Measurements from ENCODE around the gene FAM193B. TPM values are rescaled to one million over a fixed set of nuclear protein-coding genes. Genes with fewer than 3 reads are reported as not detected.
"Not testable (repeated sequence)": the region's sequence is repeated elsewhere in the genome, so short reads cannot be mapped to it uniquely, and the experiment has no call there.

Gene FAM193B
- total RNA-seq, 1 donor from 2014 or later = 23.2 TPM

DNA sequence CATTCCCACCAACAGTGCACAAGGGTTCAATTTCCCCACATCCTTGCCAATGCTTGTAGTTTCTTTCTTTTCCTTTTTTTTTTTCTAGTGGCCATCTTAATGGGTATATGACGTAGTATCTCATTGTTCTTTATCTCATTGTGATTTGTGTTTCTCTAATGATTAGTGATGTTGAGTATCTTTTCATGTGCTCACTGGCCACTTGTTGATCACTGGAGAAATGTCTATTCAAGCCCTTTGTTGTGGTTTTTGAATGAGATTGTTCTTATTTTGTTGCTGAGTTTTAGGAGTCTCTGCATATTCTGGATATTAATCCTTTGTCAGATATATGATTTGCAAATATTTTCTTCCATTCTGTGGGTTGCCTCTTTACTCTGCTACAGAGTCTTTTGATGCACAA is 36.0 kb upstream of the FAM193B start:
- no peak for DNase-seq
- ATAC-seq (ENCODE audit: poor library complexity) = no peak
- intact Hi-C loops (cut with DNase I) = no loop called here

DNA sequence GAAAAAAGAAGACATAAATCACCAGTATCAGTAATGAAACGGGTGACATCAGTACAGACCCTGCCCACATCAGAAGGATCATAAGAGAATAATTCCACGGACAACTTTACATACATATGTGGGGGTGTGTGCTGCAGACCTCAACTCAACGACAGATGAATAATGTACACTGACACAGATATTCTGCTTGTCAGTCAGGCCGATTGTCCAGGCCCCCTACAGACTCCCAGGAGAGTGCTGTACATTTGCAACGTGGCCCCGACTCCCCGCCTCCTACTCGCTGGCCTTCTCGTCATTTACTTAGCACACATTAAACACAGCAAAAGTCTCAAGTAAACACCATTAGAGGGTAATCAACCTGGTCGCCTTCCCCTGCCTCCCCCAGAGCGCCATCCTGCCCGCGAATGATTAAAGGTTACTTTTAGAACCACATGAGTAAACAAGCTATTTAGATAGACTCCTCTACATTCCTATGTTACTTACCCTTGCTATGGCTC is 34.1 kb upstream of the FAM193B start:
- DNase-seq (no peak), ATAC-seq (ENCODE audit: poor library complexity) (no peak)
- intact Hi-C loops (cut with DNase I) = no loop called here

DNA sequence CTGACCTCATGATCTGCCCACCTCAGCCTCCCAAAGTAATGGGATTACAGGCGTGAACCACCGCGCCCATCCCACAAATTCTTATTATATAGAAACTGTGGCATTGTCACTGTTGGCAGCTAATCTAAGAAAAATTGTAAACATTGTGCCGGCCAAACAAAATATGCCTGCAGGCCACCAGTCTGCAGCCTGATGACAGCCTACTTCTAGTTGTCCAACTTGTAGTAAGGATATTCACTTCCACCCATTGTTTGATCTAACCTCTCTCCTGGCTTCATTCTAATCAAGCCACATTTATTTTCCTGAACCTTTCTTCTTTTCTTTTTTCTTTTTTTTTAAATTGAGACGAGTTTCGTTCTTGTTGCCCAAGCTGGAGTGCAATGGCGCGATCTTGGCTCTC is 24.0 kb upstream of the FAM193B start:
- DNase-seq (no peak), ATAC-seq (ENCODE audit: poor library complexity) (no peak)
- intact Hi-C loops (cut with DNase I) = no loop called here

DNA sequence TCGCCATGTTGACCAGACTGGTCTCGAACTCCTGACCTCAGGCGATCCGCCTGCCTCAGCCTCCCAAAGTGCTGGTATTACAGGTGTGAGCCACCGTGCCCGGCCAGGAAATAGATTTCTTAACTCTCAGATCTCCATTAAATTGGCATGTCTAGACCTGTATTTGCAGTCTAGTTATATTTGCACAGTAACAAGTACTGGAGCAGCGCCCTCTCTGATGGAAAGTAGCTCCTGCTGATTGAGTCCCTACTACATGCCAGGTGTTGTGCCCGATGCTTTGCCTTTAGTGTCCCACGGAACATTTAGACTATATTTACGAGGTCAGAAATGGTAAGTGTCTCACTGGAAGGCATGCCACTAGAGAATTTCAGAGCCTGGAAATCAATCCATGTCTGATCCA is 21.8 kb upstream of the FAM193B start:
- intact Hi-C loops (cut with DNase I) = no loop called here
- ATAC-seq (ENCODE audit: poor library complexity) = no peak
- no peak for DNase-seq

DNA sequence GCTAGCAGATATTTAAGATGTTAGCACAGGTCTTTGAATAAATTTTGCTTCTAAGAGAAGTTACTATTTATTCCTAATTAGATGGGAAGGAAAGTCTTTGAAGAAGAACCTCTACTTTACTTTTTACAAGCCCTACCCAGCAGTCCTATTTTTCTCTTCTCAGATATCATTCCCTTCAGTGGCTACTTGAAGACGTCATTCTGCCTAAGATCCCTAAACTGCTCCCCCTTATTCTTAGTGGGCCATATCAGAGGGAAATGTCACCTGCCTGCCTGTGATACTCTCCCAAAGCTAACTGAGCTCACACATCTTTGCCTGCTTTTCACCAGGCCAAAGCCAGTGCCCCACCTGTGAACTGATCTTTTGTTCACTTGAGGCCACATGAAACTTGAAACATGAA is 21.1 kb upstream of the FAM193B start:
- intact Hi-C loops (cut with DNase I) = no loop called here
- no peak for DNase-seq
- ATAC-seq (ENCODE audit: poor library complexity) = no peak

DNA sequence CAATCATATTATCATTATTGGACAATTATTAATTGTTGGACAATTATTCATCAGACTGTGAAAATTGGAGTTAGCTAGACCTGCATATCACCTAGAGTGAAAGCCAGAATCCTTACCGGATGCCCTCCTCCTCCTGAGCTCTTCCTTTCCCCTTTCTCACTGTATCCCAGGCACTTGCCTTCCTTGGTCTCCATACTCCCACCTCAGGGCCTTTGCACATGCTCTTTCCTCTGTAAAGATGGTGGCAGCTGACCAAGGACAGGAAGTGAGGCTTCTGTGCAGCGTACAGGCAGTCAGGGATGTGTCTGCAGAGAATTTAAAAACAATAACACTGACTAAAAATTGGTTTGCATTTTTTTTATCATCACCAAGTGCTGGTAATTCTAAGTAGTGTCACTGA is 15.5 kb upstream of the FAM193B start:
- ATAC-seq (ENCODE audit: poor library complexity) (no peak), DNase-seq (no peak)
- intact Hi-C loops (cut with DNase I) = no loop called here

DNA sequence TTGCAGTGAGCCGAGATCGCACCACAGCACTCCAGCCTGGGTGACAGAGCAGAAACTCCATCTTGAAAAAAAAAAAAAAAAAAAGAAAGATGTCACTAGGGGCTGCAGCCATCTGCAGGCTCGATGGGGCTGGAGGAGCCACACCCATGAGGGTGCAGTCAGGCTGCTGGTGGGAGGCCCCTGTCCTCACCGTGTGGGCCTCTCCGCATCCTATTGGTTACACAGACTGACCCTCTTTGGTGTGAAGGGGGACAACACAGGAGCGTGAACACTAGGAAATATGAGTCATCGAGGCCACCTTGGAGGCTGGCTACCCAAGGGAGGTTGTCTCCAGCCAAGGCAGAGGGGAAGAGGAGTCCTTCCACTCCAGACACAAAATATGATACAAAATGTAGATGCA is 14.0 kb upstream of the FAM193B start:
- no peak for ATAC-seq (ENCODE audit: poor library complexity)
- no peak for DNase-seq

DNA sequence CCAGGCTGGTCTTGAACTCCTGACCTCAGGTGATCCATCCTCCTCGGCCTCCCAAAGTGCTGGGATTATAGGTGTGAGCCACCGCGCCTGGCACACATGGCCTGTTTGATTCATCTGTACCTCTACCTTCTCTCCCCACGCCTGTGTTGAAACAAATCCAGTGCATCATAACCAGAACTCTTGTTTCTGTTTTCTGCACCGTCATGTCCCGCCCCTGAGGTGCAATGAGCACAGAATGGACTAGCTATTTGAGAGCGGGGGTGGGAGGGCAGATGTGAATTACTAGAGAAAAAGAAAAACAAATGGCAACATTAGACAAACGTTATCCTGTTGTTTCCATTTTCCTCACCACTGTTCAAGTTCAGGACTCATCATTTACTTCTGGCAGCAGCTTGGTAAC is 10.7 kb upstream of the FAM193B start:
- DNase-seq = no peak
- intact Hi-C loops (cut with DNase I) = no loop called here
- no peak for ATAC-seq (ENCODE audit: poor library complexity)

More for the DNA sequence above, 14.0 kb upstream of the FAM193B start:
- intact Hi-C loops (cut with DNase I) = no loop called here

DNA sequence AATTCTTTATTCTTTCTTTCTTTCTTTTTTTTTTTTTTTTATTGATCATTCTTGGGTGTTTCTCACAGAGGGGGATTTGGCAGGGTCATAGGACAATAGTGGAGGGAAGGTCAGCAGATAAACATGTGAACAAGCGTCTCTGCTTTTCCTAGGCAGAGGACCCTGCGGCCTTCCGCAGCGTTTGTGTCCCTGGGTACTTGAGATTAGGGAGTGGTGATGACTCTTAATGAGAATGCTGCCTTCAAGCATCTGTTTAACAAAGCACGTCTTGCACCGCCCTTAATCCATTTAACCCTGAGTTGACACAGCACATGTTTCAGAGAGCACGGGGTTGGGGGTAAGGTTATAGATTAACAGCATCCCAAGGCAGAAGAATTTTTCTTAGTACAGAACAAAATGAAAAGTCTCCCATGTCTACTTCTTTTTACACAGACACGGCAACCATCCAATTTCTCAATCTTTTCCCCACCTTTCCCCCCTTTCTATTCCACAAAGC is 5.1 kb upstream of the FAM193B start:
- DNase-seq; intact Hi-C loops (cut with DNase I); ATAC-seq (ENCODE audit: poor library complexity): not testable (repeated sequence)

DNA sequence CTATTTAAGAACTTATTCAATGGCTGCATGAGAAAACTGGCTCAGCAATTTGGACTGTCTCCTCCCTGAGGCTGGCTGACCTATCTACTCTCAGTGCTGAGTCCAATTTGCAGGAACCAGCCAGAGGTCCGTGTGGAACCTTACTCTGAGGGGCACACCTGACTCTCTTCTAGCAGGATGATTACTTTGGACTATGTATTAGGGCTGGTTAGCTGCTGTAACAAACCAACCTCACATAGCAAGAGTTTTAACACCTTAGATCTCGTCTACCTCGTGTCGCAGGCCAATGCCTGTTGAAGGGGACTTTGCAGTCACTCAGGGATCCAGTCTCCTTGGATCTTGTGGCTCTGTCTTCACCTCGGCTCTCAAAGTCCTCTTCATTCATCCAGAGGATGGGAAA is 3.4 kb upstream of the FAM193B start:
- ATAC-seq (ENCODE audit: poor library complexity) = no peak
- no peak for DNase-seq
- intact Hi-C loops (cut with DNase I) = no loop called here

DNA sequence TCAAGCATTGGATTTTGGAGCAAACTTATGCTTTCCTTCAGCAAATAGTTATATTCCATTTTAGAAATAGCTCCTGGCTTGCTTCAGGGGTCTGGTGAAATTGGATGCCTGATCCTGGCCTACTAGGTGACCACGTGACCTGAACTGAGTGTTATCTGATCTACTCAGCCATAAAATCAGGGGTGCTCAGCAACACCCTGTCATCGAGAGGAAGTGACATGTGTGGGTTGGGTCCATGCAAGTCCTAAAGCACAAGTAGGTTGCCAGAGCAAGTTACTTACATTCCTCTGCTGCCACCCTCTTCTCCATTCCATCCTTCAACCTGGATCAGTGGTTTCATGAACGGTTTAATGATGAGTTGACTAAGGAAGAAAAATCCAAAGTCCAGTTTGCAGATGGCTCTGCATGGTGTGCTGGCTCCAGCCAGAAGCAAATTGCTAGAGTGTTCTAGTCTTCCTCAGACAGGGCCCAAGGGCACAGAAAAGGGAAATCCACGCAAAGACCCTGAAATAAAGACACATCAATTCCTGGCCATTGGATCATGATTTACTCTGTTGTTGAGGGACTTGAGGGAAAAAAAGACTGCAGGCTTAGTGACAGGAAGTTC is 2.8 kb upstream of the FAM193B start:
- ATAC-seq (ENCODE audit: poor library complexity) (no peak), DNase-seq (no peak)
- intact Hi-C loops (cut with DNase I) = no loop called here

DNA sequence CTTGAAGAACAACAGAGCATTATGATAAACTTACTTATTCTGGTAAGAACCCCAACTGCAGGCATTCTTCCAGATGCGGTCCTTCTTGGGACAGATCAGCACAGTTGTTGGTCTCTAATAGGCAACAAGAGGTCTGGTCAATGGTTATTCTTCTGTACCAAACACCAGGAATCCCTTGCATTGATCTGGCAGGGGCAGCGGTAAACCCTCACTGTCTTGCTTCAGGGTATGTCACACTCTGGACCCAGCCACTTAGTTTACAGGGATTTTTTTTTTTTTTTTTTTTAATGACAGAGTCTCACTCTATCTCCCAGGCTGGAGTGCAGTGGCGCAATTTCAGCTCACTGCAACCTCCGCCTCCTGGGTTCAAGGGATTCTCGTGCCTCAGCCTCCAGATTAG is 1.3 kb upstream of the FAM193B start:
- no peak for ATAC-seq (ENCODE audit: poor library complexity)
- intact Hi-C loops (cut with DNase I) = no loop called here
- DNase-seq = no peak

DNA sequence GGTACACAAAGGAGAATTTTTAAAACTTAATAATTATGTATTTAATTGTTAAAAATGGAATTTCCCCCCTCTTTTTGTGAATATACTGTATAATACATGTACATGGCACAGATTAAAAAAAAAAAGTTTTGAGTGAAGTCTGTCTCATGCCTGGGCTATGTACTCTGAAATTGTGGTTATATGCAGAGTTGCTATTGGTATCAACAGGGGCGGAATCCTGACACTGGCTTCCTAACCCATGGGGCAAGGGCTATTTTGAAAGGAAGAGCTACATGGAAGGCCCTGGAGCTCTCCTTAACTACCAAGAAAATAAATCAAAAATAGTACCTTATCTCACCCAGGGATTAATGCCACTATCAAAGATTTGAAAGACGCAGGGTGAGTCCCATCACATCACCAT is 865 bp upstream of the FAM193B start:
- ATAC-seq (ENCODE audit: poor library complexity) (peak; percentile 8), DNase-seq (no peak)
- intact Hi-C loops (cut with DNase I) = no loop called here

DNA sequence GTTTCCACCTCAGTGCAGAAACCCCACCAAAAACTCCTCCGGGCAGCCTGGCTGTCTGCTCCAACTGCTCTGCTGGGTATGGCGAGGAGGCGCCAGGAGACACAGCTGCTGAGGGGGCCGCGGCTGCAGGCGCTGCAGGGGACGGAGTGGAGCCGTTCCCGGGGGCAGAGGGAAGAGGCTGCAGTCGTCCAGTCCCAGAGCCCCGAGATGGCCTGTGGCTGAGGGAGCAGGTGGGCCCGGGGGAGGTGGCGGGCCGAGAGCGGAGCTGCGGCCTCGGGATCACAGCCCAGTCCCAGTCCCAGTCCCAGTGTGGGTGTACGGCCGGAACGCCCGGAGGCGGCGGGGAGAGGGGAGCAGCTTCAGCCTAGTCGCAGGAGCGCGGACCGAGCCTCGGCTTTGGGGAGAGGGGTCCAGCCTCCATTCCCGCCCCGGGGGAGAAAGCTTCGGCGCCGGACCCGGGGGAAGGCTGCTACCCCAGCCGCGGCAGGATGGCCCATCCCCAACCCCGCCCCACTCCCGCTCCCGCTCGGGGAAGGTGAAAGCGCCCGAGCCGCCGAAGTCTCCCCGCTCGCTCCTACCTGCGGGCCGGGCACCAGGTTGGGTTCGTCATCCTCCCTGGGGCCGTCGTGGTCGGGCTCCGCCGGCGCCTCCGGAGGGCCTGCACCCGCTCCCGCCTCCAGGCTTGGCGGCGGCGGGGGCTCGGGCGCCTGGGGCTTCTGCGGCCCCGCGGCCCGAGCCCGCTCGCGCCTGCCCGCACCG is 513 bp downstream of the FAM193B start:
- peak; percentile 43 for ATAC-seq (ENCODE audit: poor library complexity)
- intact Hi-C loops (cut with DNase I) = no loop called here

DNA sequence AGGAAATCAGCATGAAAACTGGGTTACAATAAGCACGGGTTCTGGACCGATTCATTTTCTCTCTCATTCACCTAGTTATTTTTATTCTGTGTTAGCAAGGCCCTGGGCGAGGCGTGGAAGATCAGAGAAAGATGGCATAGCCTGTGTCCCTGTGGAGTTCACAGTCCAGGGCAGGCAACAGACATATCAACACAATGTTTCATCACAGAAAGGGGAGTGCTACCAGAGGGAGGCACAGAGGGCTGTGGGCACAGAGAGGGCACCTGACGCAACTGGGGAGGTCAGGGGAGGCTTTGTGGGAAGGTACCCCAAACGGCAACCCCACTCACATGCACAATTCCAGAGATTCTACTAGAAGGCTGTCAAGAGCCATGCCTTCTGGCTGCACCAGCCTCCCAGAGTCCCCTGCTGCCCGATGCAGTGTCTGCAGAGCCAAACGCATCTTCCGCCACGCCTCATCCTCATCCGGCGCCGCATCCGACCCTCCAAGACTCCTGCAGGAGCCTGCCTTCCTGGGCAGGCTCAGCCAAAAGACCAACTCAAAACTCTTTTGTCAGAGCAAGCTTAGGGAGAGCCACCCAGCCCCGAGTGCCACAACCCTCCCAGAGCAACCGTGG is 1.4 kb downstream of the FAM193B start:
- ATAC-seq (ENCODE audit: poor library complexity) (no peak), DNase-seq (no peak)
- intact Hi-C loops (cut with DNase I) = no loop called here

More for the DNA sequence above, 513 bp downstream of the FAM193B start:
- peak; percentile 64 for DNase-seq

DNA sequence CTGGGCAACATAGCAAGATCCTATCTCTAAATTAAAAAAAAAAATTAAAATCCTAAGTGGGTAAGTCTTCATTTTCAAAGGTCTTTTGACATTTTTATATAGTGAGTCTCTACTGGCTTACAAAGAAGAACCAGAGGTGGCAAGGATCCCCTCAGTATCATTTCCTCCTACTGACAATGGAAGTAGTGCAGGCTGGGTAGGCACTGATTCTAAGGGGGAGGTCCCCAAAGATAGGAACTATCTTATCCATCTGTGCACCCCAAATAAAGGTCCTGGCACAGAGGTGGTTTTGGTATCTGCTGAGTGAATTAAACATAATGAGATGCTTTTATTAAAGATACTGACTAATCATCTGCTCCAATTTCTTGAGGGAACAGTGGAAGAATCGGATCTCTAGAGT is 4.2 kb downstream of the FAM193B start:
- intact Hi-C loops (cut with DNase I) = no loop called here
- no peak for DNase-seq
- ATAC-seq (ENCODE audit: poor library complexity) = no peak

DNA sequence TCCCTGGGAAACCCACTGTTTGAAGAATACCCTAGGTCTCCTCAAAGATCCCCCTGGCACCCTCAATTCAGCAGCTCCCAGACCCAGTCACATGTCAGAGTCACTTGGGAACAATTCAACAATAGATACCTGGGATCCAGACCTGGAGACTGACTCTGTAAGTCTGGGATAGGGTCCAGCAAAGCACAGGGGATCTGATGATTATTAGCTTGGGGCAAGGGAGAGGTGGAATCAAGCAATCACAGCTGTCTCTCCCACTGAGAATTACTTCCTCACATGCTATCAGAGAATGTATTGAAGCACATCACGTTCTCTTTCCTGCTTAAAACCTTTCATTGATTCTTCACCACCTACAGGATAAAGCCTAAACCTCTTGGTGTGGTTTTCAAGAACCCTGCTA is 5.9 kb downstream of the FAM193B start:
- intact Hi-C loops (cut with DNase I) = no loop called here
- DNase-seq = no peak
- ATAC-seq (ENCODE audit: poor library complexity) = no peak

DNA sequence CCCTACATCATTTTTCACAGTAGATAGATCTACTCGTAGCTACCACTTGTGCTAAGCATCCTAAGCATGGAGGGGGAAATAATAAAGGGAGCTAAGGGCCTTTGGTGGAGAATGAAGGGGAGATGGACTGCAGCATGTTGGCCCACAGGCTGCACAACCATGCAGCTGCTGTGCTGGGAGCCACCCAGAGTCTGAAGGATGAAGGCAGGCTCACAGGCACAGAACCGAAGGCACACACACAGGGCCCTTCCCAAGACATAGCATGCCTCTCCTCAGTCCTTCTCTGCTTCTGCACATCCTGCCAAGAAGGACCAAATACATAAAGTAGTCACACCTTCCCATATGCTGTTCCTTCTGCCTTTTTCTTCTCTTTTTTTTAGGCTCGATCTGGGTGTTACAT is 6.6 kb downstream of the FAM193B start:
- intact Hi-C loops (cut with DNase I) = no loop called here
- DNase-seq (no peak), ATAC-seq (ENCODE audit: poor library complexity) (no peak)

DNA sequence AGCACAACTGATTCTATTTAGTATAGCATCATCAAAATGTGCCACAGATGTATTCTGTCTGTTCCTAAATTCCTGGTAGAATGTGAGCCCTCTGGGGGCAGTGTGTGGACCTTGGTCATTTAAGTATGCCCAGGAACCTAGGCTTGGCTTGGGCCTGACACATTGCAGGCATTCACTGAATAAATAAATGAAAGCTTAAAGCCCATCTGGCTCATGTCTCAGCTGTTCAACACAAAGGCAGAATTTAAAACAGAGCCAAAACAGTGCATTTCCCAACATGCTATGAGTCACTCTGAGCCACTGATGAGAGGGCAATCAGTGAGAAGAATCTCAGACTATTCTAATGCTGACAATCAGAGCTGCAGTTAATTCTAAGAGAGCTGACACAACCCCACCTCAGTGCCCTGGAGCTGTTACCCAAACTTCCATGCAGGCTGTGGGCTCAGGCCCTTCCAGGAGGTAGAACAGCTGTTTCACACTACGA is 8.1 kb downstream of the FAM193B start:
- DNase-seq (peak; percentile 72), ATAC-seq (ENCODE audit: poor library complexity) (peak; percentile 73)
- intact Hi-C loops (cut with DNase I) = no loop called here
